Breast epithelium (tissue), 4 donors: ENCODE results near the gene GPR42. TPM values are rescaled to one million over a fixed set of nuclear protein-coding genes. Genes with fewer than 3 reads are reported as not detected.
A peak's percentile ranks its signal among the peaks of the same experiment; 100 is the strongest.
"Not testable (repeated sequence)": the region's sequence is repeated elsewhere in the genome, so short reads cannot be mapped to it uniquely, and the experiment has no call there.

Experiments used
- DNase-seq, 2 donors: peaks; one replicate each; pipeline ENCODE4 v3.0.0-alpha.2; 2019; ENCODE audit warnings: low spot score in 2 of 2
- H3K27ac ChIP-seq, 2 donors: fragments of 200-600 bp; sonication (generic) in 1 of 2; one replicate each; pipeline ENCODE4 v1.5.1; 2016 to 2019; ENCODE audit warnings: mild to moderate bottlenecking in 1 of 2
- H3K27me3 ChIP-seq, 2 donors: fragments of 200-600 bp; sonication (generic) in 1 of 2; one replicate each; pipeline versions ENCODE4 v1.5.1 to v1.6.0; 2017 to 2019; ENCODE audit warnings: control low read depth in 1 of 2, mild to moderate bottlenecking in 1 of 2
- H3K36me3 ChIP-seq: fragments of 200-600 bp; one replicate; pipeline ENCODE4 v1.5.1; 2019
- H3K4me1 ChIP-seq, 2 donors: fragments of 200-600 bp; sonication (generic); one replicate each; pipeline ENCODE4 v1.5.1; 2016 to 2019; ENCODE audit warnings: control low read depth in 1 of 2
- H3K4me3 ChIP-seq, 3 donors: fragments of 200-600 bp; sonication (generic); 1 replicate in 2 of 3; 2 replicates in 1 of 3; pipeline ENCODE4 v1.5.1; 2016 to 2019; ENCODE audit warnings: mild to moderate bottlenecking in 3 of 3, moderate library complexity in 2 of 3
- H3K9me3 ChIP-seq, 2 donors: fragments of 200-600 bp; sonication (generic) in 1 of 2; one replicate each; pipeline ENCODE4 v1.5.1; 2016 to 2019; ENCODE audit warnings: control low read depth in 1 of 2
- POLR2A ChIP-seq: fragments of 450-650 bp; IDR thresholded peaks from one replicate; pipeline ENCODE4 v1.6.1; 2016; ENCODE audit warnings: antibody characterized with exemption, mild to moderate bottlenecking, moderate library complexity
- POLR2AphosphoS5 ChIP-seq, 3 donors: sonication (generic); formaldehyde crosslinking; IDR thresholded peaks; one replicate each; pipeline ENCODE4 v1.6.1; 2017; ENCODE audit warnings: antibody characterized with exemption in 3 of 3
- intact Hi-C: fragments of 100-400 bp; cut with DNase I; formaldehyde crosslinking; loops from one replicate; pipeline ENCODE4 v1.15.1; 2023; ENCODE audit warnings: low total_unique reads
- total RNA-seq, 3 donors: library from RNA; depleted of rRNA; stranded (reverse); fragments of >200 nt; gene quantifications; one replicate each; pipeline ENCODE4 v1.1.0, GENCODE V29; 2016
- TF ChIP-seq, protein P1 (sequence below), 3 donors: fragments of 450-650 bp; IDR thresholded peaks; one replicate each; pipeline ENCODE4 v1.5.1; 2016 to 2017; ENCODE audit warnings: antibody characterized with exemption in 3 of 3, mild to moderate bottlenecking in 3 of 3, moderate library complexity in 3 of 3

The GPR42 gene
- total RNA-seq, 3 donors from 2014 or later, result 0.66 TPM; not detected in 2

DNA sequence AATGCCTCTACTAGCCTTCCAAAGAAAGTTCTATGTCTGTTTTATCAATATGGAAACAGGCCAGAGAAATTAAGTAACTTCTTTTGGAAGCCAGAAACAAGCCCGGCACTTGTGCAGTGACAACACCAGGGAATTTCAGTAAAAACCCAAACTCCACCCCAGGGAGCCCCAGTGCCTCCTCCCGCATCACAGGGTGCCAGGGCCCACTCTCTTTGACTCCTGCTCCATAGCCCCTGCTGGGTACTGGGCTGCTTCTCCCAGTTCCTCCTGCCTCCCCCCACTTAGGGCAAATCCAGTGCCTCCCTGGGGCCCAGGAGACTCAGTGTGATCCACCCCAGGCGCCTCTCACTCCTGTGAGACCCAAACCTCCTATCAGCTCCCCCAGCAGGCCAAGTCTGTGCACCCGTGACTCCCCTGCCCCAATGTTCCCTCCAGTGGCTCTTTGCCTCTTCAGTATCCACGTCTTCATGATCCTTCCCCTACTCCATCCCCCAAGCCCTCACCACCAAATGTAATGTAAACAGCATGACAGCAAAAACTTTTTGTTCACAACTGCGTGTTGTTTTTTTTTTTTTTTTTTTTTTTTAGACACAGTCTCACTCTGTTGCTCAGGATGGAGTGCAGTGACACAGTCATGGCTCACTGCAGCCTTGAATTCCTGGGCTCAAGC is 14.9 kb upstream of the GPR42 start:
- intact Hi-C loops, result no loop called here
- Histone ChIP-seq H3K27ac (no peak overlapping the region), H3K4me3 (no peak overlapping the region), H3K9me3 (no peaks in the 10 kb centered on the region), H3K4me1 (no peaks in the 10 kb centered on the region), H3K27me3 (no peaks in the 10 kb centered on the region), H3K36me3 (no peaks in the 10 kb centered on the region)
- TF ChIP-seq POLR2AphosphoS5 (IDR thresholded peaks at IDR 0.05) (no peak), POLR2A (no peak)
- TF ChIP-seq, protein P1, sequence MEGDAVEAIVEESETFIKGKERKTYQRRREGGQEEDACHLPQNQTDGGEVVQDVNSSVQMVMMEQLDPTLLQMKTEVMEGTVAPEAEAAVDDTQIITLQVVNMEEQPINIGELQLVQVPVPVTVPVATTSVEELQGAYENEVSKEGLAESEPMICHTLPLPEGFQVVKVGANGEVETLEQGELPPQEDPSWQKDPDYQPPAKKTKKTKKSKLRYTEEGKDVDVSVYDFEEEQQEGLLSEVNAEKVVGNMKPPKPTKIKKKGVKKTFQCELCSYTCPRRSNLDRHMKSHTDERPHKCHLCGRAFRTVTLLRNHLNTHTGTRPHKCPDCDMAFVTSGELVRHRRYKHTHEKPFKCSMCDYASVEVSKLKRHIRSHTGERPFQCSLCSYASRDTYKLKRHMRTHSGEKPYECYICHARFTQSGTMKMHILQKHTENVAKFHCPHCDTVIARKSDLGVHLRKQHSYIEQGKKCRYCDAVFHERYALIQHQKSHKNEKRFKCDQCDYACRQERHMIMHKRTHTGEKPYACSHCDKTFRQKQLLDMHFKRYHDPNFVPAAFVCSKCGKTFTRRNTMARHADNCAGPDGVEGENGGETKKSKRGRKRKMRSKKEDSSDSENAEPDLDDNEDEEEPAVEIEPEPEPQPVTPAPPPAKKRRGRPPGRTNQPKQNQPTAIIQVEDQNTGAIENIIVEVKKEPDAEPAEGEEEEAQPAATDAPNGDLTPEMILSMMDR (IDR thresholded peaks at IDR 0.05), result no peak
- peak in 1 of 2 donors; percentile 14 for DNase-seq

DNA sequence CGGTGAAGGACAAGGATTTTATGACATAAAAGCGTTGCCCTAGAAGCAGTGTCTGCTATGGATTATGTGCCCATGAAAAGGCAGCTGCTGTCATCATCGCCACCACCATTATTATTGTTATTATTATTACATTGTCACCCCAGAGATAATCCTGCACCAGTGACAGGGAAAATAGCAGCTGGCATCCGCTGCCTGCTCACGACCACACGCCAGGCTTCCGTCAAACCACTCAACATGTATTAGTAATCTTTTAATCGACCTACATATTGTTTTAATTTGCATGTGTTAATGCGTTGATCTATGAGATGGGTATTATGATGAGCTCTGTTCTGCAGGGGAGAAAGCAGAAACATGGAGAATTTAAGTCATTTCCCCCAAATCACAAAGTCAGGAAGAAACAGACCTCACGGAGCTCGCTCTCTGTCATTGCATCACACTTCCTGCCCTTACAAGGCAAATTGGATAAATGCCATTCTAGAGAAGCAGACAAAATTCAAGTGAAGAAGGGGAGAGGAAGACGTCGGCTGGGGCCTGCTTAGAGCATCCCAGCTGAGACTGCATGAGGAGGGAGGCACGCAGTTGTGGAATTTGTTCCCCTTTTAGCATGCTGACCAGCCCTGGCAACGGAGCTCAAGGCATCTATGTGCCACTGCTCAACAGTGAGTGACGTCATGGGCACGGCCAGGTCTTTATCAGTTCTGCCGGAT is 12.8 kb upstream of the GPR42 start, which contains the start of gene FFAR3:
Gene FFAR3 (plus strand): TSS at position 594 of the 707 bp plus-strand sequence. CDS start 431 bp downstream, outside the sequence.
- DNase-seq, result peak in 1 of 2 donors; percentile 31
- Histone ChIP-seq H3K27me3 (peaks cover 0 to 3% of the 10 kb centered on the region in 2 donors), H3K4me1 (no peaks in the 10 kb centered on the region), H3K36me3 (no peaks in the 10 kb centered on the region), H3K27ac (no peak within 1 kb of the TSS), H3K9me3 (no peaks in the 10 kb centered on the region), H3K4me3 (no peak within 1 kb of the TSS)
- intact Hi-C loops, result no loop called here
- TF ChIP-seq POLR2A, result no peak
- TF ChIP-seq, protein P1 (IDR thresholded peaks at IDR 0.05), result no peak
- no peak for TF ChIP-seq POLR2AphosphoS5 (IDR thresholded peaks at IDR 0.05)

DNA sequence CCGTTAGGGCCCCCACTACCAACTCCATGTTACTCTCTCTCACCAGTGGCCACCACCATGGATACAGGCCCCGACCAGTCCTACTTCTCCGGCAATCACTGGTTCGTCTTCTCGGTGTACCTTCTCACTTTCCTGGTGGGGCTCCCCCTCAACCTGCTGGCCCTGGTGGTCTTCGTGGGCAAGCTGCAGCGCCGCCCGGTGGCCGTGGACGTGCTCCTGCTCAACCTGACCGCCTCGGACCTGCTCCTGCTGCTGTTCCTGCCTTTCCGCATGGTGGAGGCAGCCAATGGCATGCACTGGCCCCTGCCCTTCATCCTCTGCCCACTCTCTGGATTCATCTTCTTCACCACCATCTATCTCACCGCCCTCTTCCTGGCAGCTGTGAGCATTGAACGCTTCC is 12.0 kb upstream of the GPR42 start:
- H3K27me3 ChIP-seq, H3K36me3 ChIP-seq, intact Hi-C loops, DNase-seq, H3K4me1 ChIP-seq, H3K27ac ChIP-seq, H3K4me3 ChIP-seq, H3K9me3 ChIP-seq: not testable (repeated sequence)

DNA sequence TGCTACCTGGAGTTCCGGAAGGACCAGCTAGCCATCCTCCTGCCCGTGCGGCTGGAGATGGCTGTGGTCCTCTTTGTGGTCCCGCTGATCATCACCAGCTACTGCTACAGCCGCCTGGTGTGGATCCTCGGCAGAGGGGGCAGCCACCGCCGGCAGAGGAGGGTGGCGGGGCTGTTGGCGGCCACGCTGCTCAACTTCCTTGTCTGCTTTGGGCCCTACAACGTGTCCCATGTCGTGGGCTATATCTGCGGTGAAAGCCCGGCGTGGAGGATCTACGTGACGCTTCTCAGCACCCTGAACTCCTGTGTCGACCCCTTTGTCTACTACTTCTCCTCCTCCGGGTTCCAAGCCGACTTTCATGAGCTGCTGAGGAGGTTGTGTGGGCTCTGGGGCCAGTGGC is 11.5 kb upstream of the GPR42 start:
- H3K36me3 ChIP-seq, intact Hi-C loops, H3K9me3 ChIP-seq, H3K4me1 ChIP-seq, H3K27me3 ChIP-seq, H3K4me3 ChIP-seq, H3K27ac ChIP-seq: not testable (repeated sequence)
- DNase-seq, result peak in 1 of 2 donors; percentile 40

DNA sequence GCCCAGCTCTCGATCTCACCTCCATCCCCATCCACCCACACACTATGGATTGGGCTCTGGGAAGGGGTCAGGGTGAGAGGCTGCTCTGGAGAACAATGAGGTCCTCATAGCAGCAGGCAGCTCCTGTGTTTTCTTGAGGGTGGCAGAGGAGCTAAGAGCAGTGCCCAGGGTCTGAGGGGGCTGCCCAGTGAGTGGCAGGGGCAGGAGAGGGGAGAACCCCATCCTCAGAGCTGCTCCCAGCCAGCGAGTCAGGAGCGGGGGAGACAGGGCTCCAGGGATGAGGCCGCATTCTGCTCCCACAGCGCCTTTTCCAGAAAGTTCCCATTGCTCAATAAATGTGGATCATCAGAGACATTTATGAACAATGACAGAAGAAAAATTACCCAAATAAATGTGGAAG is 10.8 kb upstream of the GPR42 start:
- H3K4me3 ChIP-seq, H3K4me1 ChIP-seq, intact Hi-C loops, H3K27ac ChIP-seq, H3K27me3 ChIP-seq, H3K36me3 ChIP-seq, H3K9me3 ChIP-seq, DNase-seq: not testable (repeated sequence)

DNA sequence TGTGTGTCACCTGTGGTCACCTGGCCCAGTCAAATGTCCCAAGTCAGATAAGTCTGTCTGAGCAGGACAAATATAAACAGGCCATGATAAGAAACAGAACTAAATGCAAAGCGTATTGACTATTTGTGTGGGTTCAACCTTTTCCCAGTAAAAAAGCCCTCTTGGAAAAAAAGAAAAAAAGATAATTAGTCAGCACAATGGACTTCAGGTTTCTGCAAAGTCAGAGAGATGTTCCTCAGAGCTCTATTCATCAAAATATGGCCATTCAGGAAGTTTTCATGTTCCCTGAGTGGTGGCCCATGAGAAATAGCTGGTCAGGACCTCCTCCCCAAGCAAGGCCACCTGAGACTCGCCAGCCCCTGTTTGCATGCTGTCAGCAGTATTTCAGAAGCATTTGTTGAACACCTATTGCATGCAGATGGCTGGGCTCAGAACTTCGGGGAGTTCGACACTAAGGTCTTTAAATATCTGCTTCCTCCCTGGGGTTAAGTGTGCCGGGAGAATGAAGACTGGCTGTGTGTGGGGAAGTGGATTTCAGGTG is 9.9 kb upstream of the GPR42 start:
- H3K36me3 ChIP-seq, result no peaks in the 10 kb centered on the region
- intact Hi-C loops, result no loop called here
- no peak overlapping the region for H3K27ac ChIP-seq
- no peak overlapping the region for H3K4me3 ChIP-seq
- DNase-seq, result peak in 1 of 2 donors; percentile 31
- peaks cover 0 to 3% of the 10 kb centered on the region in 2 donors for H3K27me3 ChIP-seq
- TF ChIP-seq POLR2AphosphoS5 (IDR thresholded peaks at IDR 0.05) (no peak), POLR2A (no peak)
- TF ChIP-seq, protein P1 (IDR thresholded peaks at IDR 0.05), result no peak
- no peaks in the 10 kb centered on the region for H3K4me1 ChIP-seq
- H3K9me3 ChIP-seq, result no peaks in the 10 kb centered on the region
